Bladder microvascular endothelial cell (primary cell): ENCODE results near the gene CAMKK2. TPM values are rescaled to one million over a fixed set of nuclear protein-coding genes. Genes with fewer than 3 reads are reported as not detected.

Source experiments
- total RNA-seq: library from RNA; depleted of rRNA; stranded (reverse); fragments of >200 nt; gene quantifications from 2 replicates; pipeline ENCODE4 v1.2.3, GENCODE V29; 2014

The CAMKK2 gene
- total RNA-seq: 25.3 and 34.9 TPM in 2 replicates

GRCh38 chr12:121296618-121297434 lies at the start of gene CAMKK2:
CAMKK2 (minus strand) TSS chr12:121296709; CDS start chr12:121274526, 22,183 bp downstream.

DNA sequence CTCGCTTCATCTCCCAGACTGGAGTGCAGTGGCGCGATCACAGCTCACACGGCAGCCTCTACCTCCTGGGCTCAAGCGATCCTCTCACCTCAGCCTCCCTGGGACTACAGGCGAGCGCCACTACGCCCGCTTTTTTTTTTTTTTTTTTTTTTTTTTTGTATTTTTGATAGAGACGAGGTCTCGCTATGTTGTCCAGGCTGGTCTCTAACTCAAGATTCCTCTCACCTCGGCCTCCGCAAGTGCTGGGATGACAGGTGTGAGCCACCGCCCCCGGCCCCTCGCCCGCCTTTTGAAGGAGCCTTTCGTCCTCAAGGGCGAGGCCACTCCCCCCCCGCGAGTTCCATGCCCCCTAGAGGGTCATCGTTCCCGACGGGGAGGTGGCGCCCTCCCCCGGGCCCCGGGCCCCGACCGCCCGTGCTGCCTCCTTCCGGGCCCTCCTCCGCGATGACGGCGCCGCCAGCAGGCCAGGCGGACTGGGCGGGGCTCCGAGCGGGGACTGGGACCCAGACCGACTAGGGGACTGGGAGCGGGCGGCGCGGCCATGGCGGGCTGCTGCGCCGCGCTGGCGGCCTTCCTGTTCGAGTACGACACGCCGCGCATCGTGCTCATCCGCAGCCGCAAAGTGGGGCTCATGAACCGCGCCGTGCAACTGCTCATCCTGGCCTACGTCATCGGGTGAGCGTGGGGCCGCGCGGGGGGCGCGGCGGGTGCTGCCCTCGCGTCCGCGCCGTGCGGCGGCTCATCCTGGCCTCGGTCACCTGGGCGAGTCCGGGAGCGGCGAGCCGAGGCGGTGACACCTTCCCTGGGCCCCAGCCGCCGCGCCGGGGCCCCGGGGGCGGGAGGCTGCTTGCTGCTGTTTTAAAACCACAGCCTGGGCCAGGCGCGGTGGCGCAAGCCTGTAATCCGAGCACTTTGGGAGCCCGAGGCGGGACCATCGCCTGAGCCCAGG lies 86.6 kb downstream of the CAMKK2 start, which contains the start of gene P2RX4:
TSS of gene P2RX4 (plus strand) at position 506 of the 949 bp plus-strand sequence. CDS start at position 542, 36 bp downstream.

Other genes with a start within 250 kb of the CAMKK2 start
- gene P2RX7, start 163.8 kb downstream of the CAMKK2 start, total RNA-seq: 0.65 and 16.6 TPM in 2 replicates
- 30.3 and 301 TPM in 2 replicates for gene P2RX4, start 86.6 kb downstream of the CAMKK2 start, total RNA-seq
- gene ANAPC5, start 55.7 kb upstream of the CAMKK2 start, total RNA-seq: 105 and 132 TPM in 2 replicates
- gene RNF34, start 103.4 kb upstream of the CAMKK2 start, total RNA-seq: 97.8 and 151 TPM in 2 replicates